GM10248 (cell line): ENCODE data around the gene AARS2.
"Not testable (repeated sequence)": the region's sequence is repeated elsewhere in the genome, so short reads cannot be mapped to it uniquely, and the experiment has no call there.

Experiments used
- CTCF ChIA-PET: fragments of 300-600 bp; sonication (Branson Sonifier 250); formaldehyde crosslinking; extraction: SDS; loops from one replicate; lab custom pipeline; 2021; ENCODE audit warnings: antibody characterized with exemption; lab: Yijun Ruan, JAX
- POLR2A ChIA-PET: fragments of 350-650 bp; sonication (Branson Sonifier 250); formaldehyde crosslinking; extraction: SDS; loops from one replicate; lab custom pipeline; 2020; ENCODE audit warnings: antibody characterized with exemption; lab: Yijun Ruan, JAX
- DNase-seq: peaks from one replicate; pipeline ENCODE4 v3.0.0; 2012; ENCODE audit errors: extremely low spot score
- TF ChIP-seq, protein P1 (sequence below): IDR thresholded peaks from 2 replicates; pipeline ENCODE4 v1.5.1; 2012; ENCODE audit warnings: mild to moderate bottlenecking, low read depth; ENCODE audit errors: extremely low read depth, missing control alignments, control extremely low read depth

Gene AARS2

DNA sequence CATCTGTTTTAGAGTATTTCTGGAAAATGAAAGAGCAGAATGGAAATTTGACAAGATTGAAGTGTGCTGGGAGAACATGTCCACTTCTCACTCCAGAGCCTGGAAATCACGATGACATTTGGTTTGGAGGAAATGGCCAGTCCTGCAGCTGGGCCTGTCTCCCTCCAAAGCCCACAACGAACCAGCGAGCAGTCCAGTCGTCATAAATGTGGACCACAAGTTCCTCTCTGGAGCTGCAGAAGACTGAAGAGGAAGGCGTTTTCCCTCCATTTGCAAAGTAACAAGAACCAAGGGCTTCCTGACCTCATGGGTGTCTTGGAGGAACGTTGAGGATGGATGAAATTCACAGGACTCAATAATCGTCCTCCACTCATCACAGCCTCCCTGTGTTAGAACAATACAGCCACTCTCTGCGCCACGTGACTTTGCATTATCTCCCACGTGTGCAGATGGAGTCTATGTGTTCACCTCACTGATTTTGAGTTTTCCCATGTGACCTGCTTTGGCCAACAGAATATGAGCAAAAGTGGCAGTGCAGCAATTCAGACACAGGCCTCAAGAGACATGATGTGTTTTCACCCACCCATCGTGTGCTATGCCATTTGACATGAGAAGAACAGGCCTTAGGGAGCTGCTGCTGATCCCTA, 20.2 kb upstream of the AARS2 start:
- TF ChIP-seq, protein P1, sequence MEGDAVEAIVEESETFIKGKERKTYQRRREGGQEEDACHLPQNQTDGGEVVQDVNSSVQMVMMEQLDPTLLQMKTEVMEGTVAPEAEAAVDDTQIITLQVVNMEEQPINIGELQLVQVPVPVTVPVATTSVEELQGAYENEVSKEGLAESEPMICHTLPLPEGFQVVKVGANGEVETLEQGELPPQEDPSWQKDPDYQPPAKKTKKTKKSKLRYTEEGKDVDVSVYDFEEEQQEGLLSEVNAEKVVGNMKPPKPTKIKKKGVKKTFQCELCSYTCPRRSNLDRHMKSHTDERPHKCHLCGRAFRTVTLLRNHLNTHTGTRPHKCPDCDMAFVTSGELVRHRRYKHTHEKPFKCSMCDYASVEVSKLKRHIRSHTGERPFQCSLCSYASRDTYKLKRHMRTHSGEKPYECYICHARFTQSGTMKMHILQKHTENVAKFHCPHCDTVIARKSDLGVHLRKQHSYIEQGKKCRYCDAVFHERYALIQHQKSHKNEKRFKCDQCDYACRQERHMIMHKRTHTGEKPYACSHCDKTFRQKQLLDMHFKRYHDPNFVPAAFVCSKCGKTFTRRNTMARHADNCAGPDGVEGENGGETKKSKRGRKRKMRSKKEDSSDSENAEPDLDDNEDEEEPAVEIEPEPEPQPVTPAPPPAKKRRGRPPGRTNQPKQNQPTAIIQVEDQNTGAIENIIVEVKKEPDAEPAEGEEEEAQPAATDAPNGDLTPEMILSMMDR, result no peak
- CTCF ChIA-PET, result interaction anchor here (0.7 to 3.8 kb wide), 6 partner anchors 11 to 67 kb away, joined by 3 to 21 read pairs (median 6); partner anchors contain the start of gene AARS2
- POLR2A ChIA-PET, result no interaction called here
- no peak for DNase-seq

GRCh38 chr6:44332585-44332984, 19.4 kb upstream of the AARS2 start:
- POLR2A ChIA-PET, result no interaction called here
- no peak for DNase-seq
- CTCF ChIA-PET, result interaction anchor here (0.7 to 3.8 kb wide), 8 partner anchors 11 to 233 kb away, joined by 3 to 21 read pairs (median 4); partner anchors contain the start of gene AARS2
- TF ChIP-seq, protein P1, result no peak

DNA sequence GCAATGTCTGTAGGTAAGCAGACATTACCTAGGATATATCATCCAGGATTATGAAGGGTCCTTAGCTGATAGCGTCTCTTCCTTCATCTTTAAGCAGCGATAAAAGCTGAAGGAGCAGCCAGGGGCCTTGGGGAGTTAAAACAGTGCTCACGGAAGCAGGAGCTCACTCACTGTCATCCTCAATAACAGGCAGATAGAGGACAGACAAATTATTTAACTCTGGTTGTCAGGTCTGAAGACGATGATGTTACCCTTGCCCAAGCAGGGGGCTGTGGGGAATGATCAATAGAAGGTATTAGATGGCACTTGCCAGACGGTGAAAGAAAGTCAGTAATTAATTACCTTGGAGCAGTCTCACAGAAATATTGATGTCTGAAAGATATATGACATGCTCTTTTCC, 16.7 kb upstream of the AARS2 start:
- no peak for DNase-seq
- CTCF ChIA-PET, result interaction anchor here (0.8 to 1.5 kb wide), 6 partner anchors 9 to 61 kb away, joined by 3 to 7 read pairs (median 4); no protein-coding TSS in a partner anchor
- TF ChIP-seq, protein P1, result no peak
- POLR2A ChIA-PET, result no interaction called here

DNA sequence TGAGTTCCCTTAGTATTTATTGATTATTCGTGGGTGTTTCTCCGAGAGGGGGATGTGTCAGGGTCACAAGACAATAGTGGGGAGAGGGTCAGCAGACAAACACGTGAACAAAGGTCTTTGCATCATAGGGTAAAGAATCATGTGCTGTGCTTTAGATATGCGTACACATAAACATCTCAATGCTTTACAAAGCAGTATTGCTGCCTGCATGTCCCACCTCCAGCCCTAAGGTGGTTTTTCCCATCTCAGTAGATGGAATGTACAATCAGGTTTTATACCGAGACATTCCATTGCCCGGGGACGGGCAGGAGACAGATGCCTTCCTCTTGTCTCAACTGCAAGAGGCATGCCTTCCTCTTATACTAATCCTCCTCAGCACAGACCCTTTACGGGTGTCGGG, 15.1 kb upstream of the AARS2 start:
- CTCF ChIA-PET, result interaction anchor here (3.0 to 3.3 kb wide), 2 partner anchors 9 to 22 kb away, joined by 14 read pairs; no protein-coding TSS in a partner anchor
- POLR2A ChIA-PET, DNase-seq: not testable (repeated sequence)

DNA sequence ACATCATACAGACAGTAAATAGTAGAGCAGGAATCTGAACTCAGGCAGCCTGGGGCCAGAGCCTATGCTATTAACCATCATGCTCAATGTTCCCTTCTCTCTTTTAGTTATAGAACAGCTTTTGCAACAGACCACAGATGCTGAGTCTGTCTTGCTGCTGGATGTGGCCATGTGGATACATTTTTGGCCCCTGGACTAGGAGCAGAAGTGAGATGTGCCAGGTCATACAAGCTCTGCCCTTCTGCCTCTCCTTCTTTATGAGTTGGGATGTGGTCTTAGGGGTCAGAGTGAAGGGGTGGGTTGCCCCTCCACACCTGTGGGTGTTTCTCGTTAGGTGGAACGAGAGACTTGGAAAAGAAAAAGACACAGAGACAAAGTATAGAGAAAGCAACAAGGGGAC, 14.6 kb upstream of the AARS2 start:
- TF ChIP-seq, protein P1, result no peak
- POLR2A ChIA-PET, result no interaction called here
- no peak for DNase-seq
- CTCF ChIA-PET, result interaction anchor here (1.0 to 3.3 kb wide), 3 partner anchors 10 to 60 kb away, joined by 3 to 14 read pairs (median 14); no protein-coding TSS in a partner anchor

DNA sequence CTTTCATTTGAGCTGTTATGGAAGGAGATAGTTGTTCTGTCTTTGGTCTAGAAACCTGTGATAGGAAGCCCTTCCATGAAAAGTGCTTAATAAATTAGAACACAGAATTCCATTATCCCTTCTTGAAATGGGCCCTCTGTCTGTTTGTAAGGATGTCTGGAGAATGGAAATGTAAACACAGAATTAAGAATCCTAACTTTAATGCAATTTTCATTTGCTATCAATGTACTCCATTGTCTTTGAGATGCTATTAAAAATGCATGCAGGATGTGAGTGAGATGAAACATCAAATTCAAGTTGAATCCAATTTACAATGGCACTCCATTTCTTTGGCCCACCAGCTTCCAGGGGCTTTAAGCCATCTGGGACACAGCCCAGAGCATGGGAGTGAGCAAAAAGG, 13.9 kb upstream of the AARS2 start:
- POLR2A ChIA-PET, result no interaction called here
- TF ChIP-seq, protein P1, result no peak
- DNase-seq, result no peak
- CTCF ChIA-PET, result interaction anchor here (0.6 to 3.3 kb wide), 5 partner anchors 10 to 59 kb away, joined by 3 to 14 read pairs (median 8); partner anchors contain the start of gene AARS2

DNA sequence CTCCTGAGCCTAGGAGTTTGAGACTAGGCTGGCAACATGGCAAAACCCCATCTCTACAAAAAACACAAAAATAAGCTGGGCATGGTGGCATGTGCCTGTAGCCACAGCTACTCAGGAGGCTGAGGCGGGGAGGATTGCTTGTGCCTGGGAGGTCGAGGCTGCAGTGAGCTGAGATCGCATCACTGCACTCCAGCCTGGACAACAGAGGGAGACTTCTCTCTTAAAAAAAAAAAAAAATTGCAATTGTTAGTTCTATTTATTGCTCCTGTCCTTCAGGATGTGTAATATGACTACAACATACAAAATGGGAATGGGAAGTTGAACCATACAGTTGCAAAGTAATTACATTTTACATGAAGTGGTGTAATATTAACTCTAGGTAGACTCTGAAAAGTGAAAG, 8.1 kb upstream of the AARS2 start:
- ChIA-PET CTCF (interaction anchor here (1.0 to 4.9 kb wide), 4 partner anchors 9 to 24 kb away, joined by 3 to 22 read pairs (median 11); partner anchors contain the start of gene AARS2), POLR2A (no interaction called here)
- no peak for DNase-seq
- TF ChIP-seq, protein P1, result no peak

DNA sequence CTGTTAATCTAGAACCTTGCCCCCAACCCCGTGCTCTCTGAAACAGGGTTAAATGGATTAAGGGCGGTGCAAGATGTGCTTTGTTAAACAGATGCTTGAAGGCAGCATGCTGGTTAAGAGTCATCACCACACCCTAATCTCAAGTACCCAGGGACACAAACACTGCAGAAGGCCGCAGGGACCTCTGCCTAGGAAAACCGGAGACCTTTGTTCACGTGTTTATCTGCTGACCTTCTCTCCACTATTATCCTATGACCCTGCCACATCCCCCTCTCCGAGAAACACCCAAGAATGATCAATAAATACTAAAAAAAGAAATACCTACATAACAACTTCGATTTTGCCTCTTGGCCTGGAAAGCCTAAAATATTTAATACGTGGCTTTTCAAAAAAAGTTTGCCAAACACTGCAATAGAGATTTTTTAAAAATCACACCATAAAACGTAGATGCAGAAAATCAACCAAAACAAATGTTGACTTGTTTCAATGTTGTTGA, 4.0 kb upstream of the AARS2 start:
- DNase-seq, CTCF ChIA-PET, POLR2A ChIA-PET: not testable (repeated sequence)
